ENCODE results near the gene MIER3. TPM values are rescaled to one million over a fixed set of nuclear protein-coding genes. Genes with fewer than 3 reads are reported as not detected.

Gene MIER3
- total and polyA plus RNA-seq, 4 experiments from 2014 or later = 5.5 to 32.8 (median 17.9) TPM

DNA sequence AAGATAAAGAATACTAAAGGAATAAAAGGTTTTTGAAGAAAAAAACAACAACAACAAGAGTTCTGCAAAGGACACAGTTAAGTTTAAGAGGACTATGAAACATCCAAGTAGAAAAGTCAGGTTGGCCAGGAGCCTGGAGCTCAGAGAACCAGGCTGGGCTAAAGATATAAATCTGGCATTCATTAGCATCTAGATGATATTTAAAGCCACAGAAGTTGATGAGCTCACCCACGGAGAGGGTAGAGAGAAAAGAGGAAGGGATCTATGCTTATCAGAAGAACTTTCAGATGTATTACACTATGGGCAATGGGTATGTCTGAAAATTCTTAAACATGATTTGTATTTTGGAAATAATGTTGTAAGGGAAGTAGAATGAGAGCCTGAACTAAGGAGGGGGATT, 9.9 kb downstream of the MIER3 start:
- H3K36me3 Mint-ChIP-seq = peaks cover 61 to 68% of the 10 kb centered on the region in 2 donors
- CTCF ChIA-PET (ENCODE audit: partially characterized antibody) = no interaction called here

GRCh38 chr5:56938858-56939257, 13.1 kb downstream of the MIER3 start:
- no peaks in the 10 kb centered on the region for H3K9me3 Mint-ChIP-seq
- Histone ChIP-seq H3K27me3 (ENCODE audit: insufficient read depth, low read length) (no peaks in the 10 kb centered on the region), H3K4me3 (ENCODE audit: low read length in 2 of 2) (no peak overlapping the region), H3K27ac (ENCODE audit: low read depth, low read length) (no peak overlapping the region), H3K4me1 (ENCODE audit: insufficient read depth, low read length) (no peaks in the 10 kb centered on the region), H3K36me3 (ENCODE audit: insufficient read depth, low read length) (peaks cover 43% of the 10 kb centered on the region), H3K9me3 (ENCODE audit: control insufficient read depth in 1 of 2, low read length in 2 of 2) (no peaks in the 10 kb centered on the region)
- ChIA-PET CTCF (ENCODE audit: partially characterized antibody) (no interaction called here), POLR2A (ENCODE audit: partially characterized antibody) (no interaction called here)
- H3K27ac Mint-ChIP-seq = no peak overlapping the region
- H3K4me1 Mint-ChIP-seq = peaks cover 4 to 12% (median 9%) of the 10 kb centered on the region in 4 donors
- H3K4me3 Mint-ChIP-seq = no peak overlapping the region
- no peaks in the 10 kb centered on the region for H3K27me3 Mint-ChIP-seq
- intact Hi-C loops (cut with micrococcal nuclease) = no loop called here
- DNase-seq = no peak
- peaks cover 65 to 81% of the 10 kb centered on the region in 2 donors for H3K36me3 Mint-ChIP-seq

More for the DNA sequence above, 9.9 kb downstream of the MIER3 start:
- Histone ChIP-seq H3K9me3 (ENCODE audit: control insufficient read depth in 1 of 2, low read length in 2 of 2) (no peaks in the 10 kb centered on the region), H3K4me3 (ENCODE audit: low read length in 2 of 2) (no peak overlapping the region), H3K36me3 (ENCODE audit: insufficient read depth, low read length) (peaks cover 37% of the 10 kb centered on the region), H3K27ac (ENCODE audit: low read depth, low read length) (no peak overlapping the region), H3K27me3 (ENCODE audit: insufficient read depth, low read length) (no peaks in the 10 kb centered on the region), H3K4me1 (ENCODE audit: insufficient read depth, low read length) (no peaks in the 10 kb centered on the region)
- Mint-ChIP-seq H3K4me1 (peaks cover 4 to 12% (median 12%) of the 10 kb centered on the region in 4 donors), H3K4me3 (no peak overlapping the region), H3K27me3 (no peaks in the 10 kb centered on the region), H3K27ac (peak overlapping the region in 1 of 7 donors; percentile 36), H3K9me3 (no peaks in the 10 kb centered on the region)
- intact Hi-C loops (cut with micrococcal nuclease) = no loop called here
- no peak for DNase-seq
- POLR2A ChIA-PET (ENCODE audit: partially characterized antibody) = no interaction called here

- peaks cover 53 to 67% of the 10 kb centered on the region in 2 donors for H3K36me3 Mint-ChIP-seq
- H3K36me3 ChIP-seq (ENCODE audit: insufficient read depth, low read length) = peaks cover 24% of the 10 kb centered on the region
Observed at GRCh38 chr5:56934325-56934724, 17.6 kb downstream of the MIER3 start.

GRCh38 chr5:56922922-56923321, 29.0 kb downstream of the MIER3 start:
- H3K27ac ChIP-seq (ENCODE audit: low read depth, low read length) = no peak overlapping the region
- no peaks in the 10 kb centered on the region for H3K4me1 ChIP-seq (ENCODE audit: insufficient read depth, low read length)
- DNase-seq = no peak
- POLR2A ChIA-PET (ENCODE audit: partially characterized antibody) = interaction anchor here (1.2 to 2.4 kb wide), 2 partner anchors 11 to 13 kb away, joined by 3 to 8 read pairs; partner anchors contain the start of gene SETD9
- CTCF ChIA-PET (ENCODE audit: partially characterized antibody) = interaction anchor here (0.6 to 0.7 kb wide), 2 partner anchors 12 to 288 kb away, joined by 3 to 5 read pairs; no protein-coding TSS in a partner anchor
- Mint-ChIP-seq H3K4me1 (peaks cover 0 to 4% (median 1%) of the 10 kb centered on the region in 4 donors), H3K27ac (peak overlapping the region in 1 of 7 donors; percentile 76), H3K36me3 (peaks cover 50 to 55% of the 10 kb centered on the region in 2 donors), H3K27me3 (no peaks in the 10 kb centered on the region), H3K9me3 (no peaks in the 10 kb centered on the region), H3K4me3 (no peak overlapping the region)
- no peaks in the 10 kb centered on the region for H3K9me3 ChIP-seq (ENCODE audit: control insufficient read depth in 1 of 2, low read length in 2 of 2)
- no peak overlapping the region for H3K4me3 ChIP-seq (ENCODE audit: low read length in 2 of 2)
- peaks cover 16% of the 10 kb centered on the region for H3K36me3 ChIP-seq (ENCODE audit: insufficient read depth, low read length)
- intact Hi-C loops (cut with micrococcal nuclease) = no loop called here
- no peaks in the 10 kb centered on the region for H3K27me3 ChIP-seq (ENCODE audit: insufficient read depth, low read length)

More at GRCh38 chr5:56934325-56934724, 17.6 kb downstream of the MIER3 start:
- H3K27ac Mint-ChIP-seq = no peak overlapping the region
- intact Hi-C loops (cut with micrococcal nuclease) = no loop called here
- H3K27me3 Mint-ChIP-seq = no peaks in the 10 kb centered on the region
- H3K27me3 ChIP-seq (ENCODE audit: insufficient read depth, low read length) = no peaks in the 10 kb centered on the region
- H3K9me3 Mint-ChIP-seq = no peaks in the 10 kb centered on the region
- no peaks in the 10 kb centered on the region for H3K4me1 ChIP-seq (ENCODE audit: insufficient read depth, low read length)
- H3K9me3 ChIP-seq (ENCODE audit: control insufficient read depth in 1 of 2, low read length in 2 of 2) = no peaks in the 10 kb centered on the region
- no peak for DNase-seq
- H3K27ac ChIP-seq (ENCODE audit: low read depth, low read length) = no peak overlapping the region
- H3K4me3 Mint-ChIP-seq = no peak overlapping the region
- no peak overlapping the region for H3K4me3 ChIP-seq (ENCODE audit: low read length in 2 of 2)
- ChIA-PET CTCF (ENCODE audit: partially characterized antibody) (no interaction called here), POLR2A (ENCODE audit: partially characterized antibody) (no interaction called here)
- peaks cover 0 to 2% (median 0%) of the 10 kb centered on the region in 4 donors for H3K4me1 Mint-ChIP-seq

DNA sequence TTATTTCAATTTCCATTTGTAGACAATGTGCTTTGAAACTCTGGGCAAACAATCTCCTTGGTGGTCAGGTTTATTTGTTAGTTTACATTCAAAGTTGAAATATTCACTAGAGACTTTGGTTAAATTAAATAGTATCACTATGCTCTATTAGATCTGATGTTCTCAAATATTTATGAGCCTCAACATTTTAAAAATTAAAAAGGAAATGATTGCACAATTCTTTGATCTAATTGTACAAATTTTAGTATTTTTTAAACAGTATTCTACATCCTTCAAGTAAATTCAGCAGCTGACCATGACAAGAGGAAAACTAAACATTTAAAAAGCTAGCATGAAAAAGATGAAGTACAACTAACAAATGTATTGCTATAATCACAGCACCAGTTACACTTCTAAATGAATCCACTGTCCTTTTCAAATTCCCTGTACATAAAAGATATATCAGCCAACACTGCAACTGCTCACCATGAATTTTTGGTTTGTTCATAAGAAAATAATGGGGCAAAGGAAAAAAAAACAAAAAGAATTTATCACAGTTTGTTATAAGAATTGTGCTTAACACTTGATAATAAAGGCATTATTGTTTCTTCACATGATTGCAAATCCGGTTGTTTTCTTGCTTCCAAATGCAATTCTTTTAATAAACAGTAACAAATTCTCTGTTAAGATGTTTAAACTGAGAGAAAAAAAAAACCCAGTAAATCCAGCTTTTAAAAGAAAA, 31.8 kb downstream of the MIER3 start:
- Mint-ChIP-seq H3K9me3 (no peaks in the 10 kb centered on the region), H3K27ac (no peak overlapping the region), H3K4me1 (peaks cover 0 to 3% (median 1%) of the 10 kb centered on the region in 4 donors), H3K4me3 (no peak overlapping the region), H3K36me3 (peaks cover 32% of the 10 kb centered on the region in 2 donors), H3K27me3 (no peaks in the 10 kb centered on the region)
- Histone ChIP-seq H3K9me3 (ENCODE audit: control insufficient read depth in 1 of 2, low read length in 2 of 2) (no peaks in the 10 kb centered on the region), H3K4me1 (ENCODE audit: insufficient read depth, low read length) (no peaks in the 10 kb centered on the region), H3K36me3 (ENCODE audit: insufficient read depth, low read length) (peaks cover 9% of the 10 kb centered on the region), H3K4me3 (ENCODE audit: low read length in 2 of 2) (no peak overlapping the region), H3K27me3 (ENCODE audit: insufficient read depth, low read length) (no peaks in the 10 kb centered on the region), H3K27ac (ENCODE audit: low read depth, low read length) (no peak overlapping the region)
- ChIA-PET CTCF (ENCODE audit: partially characterized antibody) (interaction anchor here (1.4 kb wide), 1 partner anchor 218 kb away, joined by 3 read pairs; no protein-coding TSS in a partner anchor), POLR2A (ENCODE audit: partially characterized antibody) (interaction anchor here (1.0 kb wide), 1 partner anchor 10 kb away, joined by 5 read pairs; no protein-coding TSS in a partner anchor)
- no peak for DNase-seq
- intact Hi-C loops (cut with micrococcal nuclease) = no loop called here

- Mint-ChIP-seq H3K4me1 (peaks cover 0 to 3% (median 1%) of the 10 kb centered on the region in 4 donors), H3K27me3 (no peaks in the 10 kb centered on the region), H3K9me3 (no peaks in the 10 kb centered on the region), H3K36me3 (peaks cover 15 to 16% of the 10 kb centered on the region in 2 donors), H3K27ac (peak overlapping the region in 1 of 7 donors; percentile 59), H3K4me3 (no peak overlapping the region)
- no peaks in the 10 kb centered on the region for H3K4me1 ChIP-seq (ENCODE audit: insufficient read depth, low read length)
- H3K27ac ChIP-seq (ENCODE audit: low read depth, low read length) = no peak overlapping the region
- no peak for DNase-seq
- ChIA-PET CTCF (ENCODE audit: partially characterized antibody) (interaction anchor here (1.4 to 3.5 kb wide), 4 partner anchors 15 to 219 kb away, joined by 3 to 13 read pairs (median 4); no protein-coding TSS in a partner anchor), POLR2A (ENCODE audit: partially characterized antibody) (interaction anchor here (0.7 kb wide), 1 partner anchor 304 kb away, joined by 3 read pairs; no protein-coding TSS in a partner anchor)
- no peaks in the 10 kb centered on the region for H3K27me3 ChIP-seq (ENCODE audit: insufficient read depth, low read length)
- H3K36me3 ChIP-seq (ENCODE audit: insufficient read depth, low read length) = no peaks in the 10 kb centered on the region
- no peaks in the 10 kb centered on the region for H3K9me3 ChIP-seq (ENCODE audit: control insufficient read depth in 1 of 2, low read length in 2 of 2)
- intact Hi-C loops (cut with micrococcal nuclease) = no loop called here
- H3K4me3 ChIP-seq (ENCODE audit: low read length in 2 of 2) = no peak overlapping the region
Observed at GRCh38 chr5:56918054-56918453, 33.9 kb downstream of the MIER3 start.

DNA sequence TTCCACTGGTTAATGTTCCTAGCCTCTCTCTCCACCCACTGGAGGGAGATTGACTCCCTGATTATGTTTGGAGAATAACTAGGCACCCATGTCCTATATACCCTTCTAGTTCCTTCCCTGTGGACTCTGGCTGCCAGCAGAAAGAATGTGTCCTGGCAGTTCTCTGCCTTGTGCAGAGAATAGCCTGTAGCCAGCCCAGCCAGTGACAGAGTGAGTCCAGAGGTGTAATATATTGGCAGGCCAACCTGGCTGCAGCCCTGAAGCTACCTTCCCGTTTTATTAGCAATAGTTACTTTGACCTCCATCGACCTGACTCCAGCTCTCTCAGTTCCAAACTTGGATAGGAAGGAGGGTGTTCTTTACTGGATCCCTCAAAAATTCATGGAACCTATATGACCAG, 34.4 kb downstream of the MIER3 start:
- H3K4me1 Mint-ChIP-seq = peaks cover 0 to 2% (median under 1%) of the 10 kb centered on the region in 4 donors
- H3K36me3 Mint-ChIP-seq = peaks cover 10 to 13% of the 10 kb centered on the region in 2 donors
- no peak overlapping the region for H3K4me3 Mint-ChIP-seq
- Histone ChIP-seq H3K27me3 (ENCODE audit: insufficient read depth, low read length) (no peaks in the 10 kb centered on the region), H3K4me1 (ENCODE audit: insufficient read depth, low read length) (no peaks in the 10 kb centered on the region), H3K4me3 (ENCODE audit: low read length in 2 of 2) (no peak overlapping the region), H3K9me3 (ENCODE audit: control insufficient read depth in 1 of 2, low read length in 2 of 2) (no peaks in the 10 kb centered on the region), H3K27ac (ENCODE audit: low read depth, low read length) (no peak overlapping the region), H3K36me3 (ENCODE audit: insufficient read depth, low read length) (no peaks in the 10 kb centered on the region)
- no peak for DNase-seq
- ChIA-PET CTCF (ENCODE audit: partially characterized antibody) (interaction anchor here (0.8 to 3.5 kb wide), 3 partner anchors 17 to 303 kb away, joined by 3 to 13 read pairs (median 7); no protein-coding TSS in a partner anchor), POLR2A (ENCODE audit: partially characterized antibody) (interaction anchor here (0.7 kb wide), 1 partner anchor 304 kb away, joined by 3 read pairs; no protein-coding TSS in a partner anchor)
- intact Hi-C loops (cut with micrococcal nuclease) = no loop called here
- peak overlapping the region in 1 of 7 donors; percentile 15 for H3K27ac Mint-ChIP-seq
- H3K9me3 Mint-ChIP-seq = no peaks in the 10 kb centered on the region
- H3K27me3 Mint-ChIP-seq = no peaks in the 10 kb centered on the region

All from CD4-positive, alpha-beta memory T cell (primary cell).